HG03442 (cell line): ENCODE data around the gene CTDNEP1.

Experiments
- ATAC-seq: cut with Tn5 transposase; IDR thresholded peaks from one replicate; pipeline ENCODE4 v1.9.1; 2021; ENCODE audit warnings: mild to moderate bottlenecking, moderate library complexity; ENCODE audit not compliant: unreplicated experiment

Gene CTDNEP1

DNA sequence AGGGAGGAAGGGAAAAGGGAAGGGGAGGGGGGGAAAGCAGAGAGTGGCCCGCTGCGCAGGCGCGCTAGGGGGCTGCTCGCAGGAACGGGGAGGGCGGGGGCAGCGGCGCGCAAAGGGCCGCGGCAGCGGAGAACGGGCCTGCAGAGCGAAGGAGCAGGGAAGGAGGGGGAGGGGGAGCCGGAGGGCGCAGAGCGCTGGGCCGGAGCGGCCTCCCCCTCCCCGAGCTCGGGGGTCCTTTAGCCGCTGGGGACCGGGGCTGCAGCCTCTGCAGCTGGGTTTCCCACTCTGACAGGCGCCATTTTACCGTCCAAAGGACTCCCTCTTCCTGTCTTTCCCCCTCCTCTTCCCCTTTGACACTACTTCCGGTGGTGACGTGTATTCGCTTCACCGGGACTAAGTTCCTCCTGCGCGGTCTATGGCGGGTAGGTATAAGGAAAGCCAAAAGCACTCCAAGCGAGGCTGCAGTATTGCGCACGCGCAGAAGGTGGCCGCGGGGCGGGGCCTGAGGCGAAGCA lies at the start of gene CTDNEP1:
CTDNEP1 (minus strand) TSS at position 74 of the 515 bp plus-strand sequence. CDS start 438 bp downstream, outside the sequence.
- ATAC-seq = peak; percentile 73

DNA sequence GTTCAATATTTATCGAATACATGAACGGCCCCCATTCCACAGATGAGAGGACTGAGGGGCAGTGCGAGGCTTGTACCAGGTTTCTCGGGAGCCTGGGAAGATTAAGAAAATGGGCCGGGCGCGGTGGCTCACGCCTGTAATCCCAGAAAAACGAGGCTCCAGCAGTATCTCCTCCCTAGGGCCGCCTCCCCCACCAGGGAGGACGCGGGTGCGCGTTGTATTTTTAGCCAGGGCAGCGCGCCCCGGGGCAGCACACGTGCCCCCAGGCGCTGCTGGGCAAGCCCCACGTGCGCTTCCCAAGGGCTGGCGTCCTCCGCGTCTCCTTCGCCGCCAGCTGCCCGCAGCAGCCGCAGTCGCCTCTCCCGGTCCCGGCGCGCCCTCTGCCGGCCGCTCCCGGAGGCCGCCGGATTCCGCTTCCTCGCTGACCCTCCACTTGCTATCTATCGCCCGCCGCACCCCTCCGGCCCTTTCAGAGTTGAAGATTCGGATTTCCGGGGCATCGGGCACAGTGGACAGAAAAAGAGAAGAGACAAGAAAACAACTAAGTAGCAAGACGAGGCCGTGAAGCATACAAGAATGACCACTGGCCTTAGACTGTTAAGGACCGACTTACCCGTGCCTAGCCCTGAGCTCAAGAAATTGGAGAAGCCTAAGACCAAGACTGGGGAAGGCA lies 44.8 kb upstream of the CTDNEP1 start:
- ATAC-seq = no peak

DNA sequence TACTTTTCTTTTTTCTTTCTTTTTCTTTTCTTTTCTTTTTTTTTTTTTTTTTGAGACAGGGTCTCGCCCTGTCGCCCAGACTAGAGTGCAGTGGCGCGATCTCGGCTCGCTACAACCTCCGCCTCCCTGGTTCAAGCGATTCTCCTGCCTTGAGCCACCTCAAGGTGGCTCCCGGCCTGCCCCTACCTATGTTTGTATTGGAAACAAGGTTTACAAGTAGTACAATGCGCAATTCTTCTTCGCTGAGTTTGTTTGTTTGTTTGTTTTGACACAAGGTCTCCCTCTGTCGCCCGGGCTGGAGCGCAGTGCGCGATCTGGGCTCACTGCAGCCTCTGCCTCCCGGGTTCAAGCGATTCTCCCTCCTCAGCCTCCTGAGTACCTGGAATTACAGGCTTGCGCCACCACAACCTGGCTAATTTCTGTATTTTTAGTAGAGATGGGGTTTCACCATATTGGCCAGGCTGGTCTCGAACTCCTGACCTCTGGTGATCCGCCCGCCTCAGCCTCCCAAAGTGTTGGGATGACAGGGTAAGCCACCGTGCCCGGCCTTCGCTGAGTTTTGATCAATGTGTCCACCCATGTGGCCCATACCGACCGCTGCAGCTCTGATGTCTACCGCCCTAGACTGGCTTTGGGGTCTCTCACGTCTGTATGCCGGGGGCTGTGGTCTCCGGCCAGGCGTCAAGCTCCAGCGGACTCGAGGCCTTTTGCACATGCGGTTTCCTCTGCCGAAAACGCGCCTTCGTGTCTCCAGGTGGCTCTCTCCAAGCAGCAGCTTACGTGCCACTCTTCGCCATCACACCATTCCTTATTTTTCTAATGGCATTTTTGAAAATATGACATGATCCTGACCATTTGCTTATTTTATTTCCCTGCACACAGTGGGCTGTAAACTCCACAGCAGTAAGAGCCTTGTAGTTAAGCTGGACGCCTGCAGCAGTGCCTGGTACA lies 44.0 kb upstream of the CTDNEP1 start:
- ATAC-seq = no peak

DNA sequence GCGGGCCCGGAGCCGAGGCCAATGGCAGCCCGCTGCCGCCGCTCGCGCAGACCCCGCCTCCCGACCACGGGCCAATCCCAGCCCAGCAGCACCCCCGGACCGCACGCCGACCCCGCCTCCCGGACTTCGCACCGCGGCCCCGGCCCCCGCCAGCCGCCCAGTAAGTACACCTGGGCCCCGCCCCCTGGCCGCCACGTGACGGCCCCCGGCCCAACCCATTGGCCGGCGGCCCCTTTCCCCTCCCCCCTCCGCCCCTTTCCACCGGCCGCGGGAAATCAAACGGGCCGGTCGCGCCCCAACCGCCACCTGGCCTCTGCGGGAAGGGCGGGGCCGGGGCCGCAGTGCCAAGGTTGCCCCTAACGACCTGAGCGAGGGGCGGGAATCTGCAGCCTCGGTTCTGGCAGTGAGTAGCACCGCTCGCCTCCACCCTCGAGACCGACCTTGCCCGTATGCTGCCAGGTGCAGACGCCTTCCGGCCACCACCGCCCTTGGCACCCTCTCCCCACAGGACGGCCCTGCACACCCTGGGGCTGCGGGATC lies 43.1 kb upstream of the CTDNEP1 start, which contains the start of gene YBX2:
YBX2 (minus strand) TSS at position 26 of the 540 bp plus-strand sequence. CDS start 139 bp downstream, outside the sequence.
- no peak for ATAC-seq

DNA sequence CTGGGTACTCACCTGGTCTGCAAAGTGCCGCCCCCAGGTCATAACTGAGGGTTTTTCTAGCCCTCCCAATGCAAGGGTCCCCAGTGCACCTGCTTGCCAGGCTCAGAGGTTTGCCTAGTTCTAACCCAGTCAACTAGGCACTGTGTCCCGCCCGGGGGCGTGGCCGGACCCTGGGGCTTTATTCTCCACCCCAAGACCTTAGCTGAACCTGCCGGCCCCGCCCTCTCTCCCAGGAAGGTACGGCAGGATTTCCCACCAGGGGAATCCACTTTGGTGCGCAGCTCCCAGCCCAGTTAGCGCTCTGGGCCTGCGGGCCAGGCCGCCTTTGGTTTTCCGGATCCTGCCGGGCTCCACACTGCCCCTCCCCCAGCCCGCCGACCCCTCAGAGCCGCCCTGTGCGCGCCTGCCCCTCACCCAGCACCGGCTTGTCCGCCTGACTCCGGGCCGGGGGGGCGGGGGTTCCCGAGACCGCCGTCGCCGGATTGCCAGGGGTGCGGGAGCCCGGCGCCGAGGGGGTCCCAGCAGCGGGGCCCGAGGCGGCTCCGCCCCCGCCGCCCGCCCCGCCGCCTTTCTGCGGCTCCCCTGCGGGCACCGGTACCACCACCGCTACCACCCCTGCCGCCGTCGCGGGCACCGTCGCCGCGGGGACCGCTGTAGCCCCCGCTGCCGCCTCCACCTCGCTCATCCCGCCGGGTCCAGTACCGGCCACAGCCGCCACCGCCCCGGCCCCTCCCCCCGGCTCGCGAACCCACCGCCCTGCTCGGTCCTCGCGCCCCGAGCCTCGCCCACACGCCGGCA lies 42.5 kb upstream of the CTDNEP1 start:
- no peak for ATAC-seq

DNA sequence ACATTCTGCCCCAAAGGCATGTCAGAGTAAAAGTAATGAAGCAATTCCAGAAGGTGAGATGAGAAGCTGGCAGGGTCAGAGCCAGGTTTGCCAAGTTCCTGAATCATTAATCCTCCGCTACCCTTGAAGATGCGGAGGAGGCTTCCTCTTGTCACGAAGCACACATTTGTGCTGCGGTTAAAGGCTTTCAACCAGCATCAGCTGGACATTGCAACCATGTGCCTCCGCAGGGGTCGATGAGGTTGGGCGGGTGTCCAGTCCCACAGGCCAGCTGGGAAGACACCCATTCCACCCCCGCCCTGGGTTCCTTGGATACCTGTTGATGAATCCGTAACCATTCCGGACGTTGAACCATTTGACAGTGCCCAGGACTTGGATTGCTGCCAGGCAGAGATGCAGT lies 41.6 kb upstream of the CTDNEP1 start:
- ATAC-seq = no peak

DNA sequence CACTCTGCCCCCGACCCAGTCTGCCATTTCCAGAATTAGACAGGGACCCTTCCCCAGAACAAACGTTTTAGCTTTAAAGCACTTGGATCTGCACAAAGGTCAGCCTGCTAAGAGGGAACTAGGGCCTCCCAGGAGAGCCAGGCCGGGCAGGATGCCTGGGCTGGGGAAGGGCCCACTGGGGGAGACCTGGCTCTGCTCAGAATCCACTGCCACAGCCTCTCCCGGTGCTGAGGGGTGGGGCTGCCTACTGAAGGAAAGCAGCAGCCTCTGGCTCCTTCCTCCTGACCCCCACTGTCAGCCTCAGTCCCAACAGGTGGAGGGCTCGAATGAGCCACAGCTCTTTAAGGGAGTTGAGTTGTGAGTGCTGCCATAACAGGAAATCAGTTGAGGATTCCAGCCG lies 41.2 kb upstream of the CTDNEP1 start:
- no peak for ATAC-seq

DNA sequence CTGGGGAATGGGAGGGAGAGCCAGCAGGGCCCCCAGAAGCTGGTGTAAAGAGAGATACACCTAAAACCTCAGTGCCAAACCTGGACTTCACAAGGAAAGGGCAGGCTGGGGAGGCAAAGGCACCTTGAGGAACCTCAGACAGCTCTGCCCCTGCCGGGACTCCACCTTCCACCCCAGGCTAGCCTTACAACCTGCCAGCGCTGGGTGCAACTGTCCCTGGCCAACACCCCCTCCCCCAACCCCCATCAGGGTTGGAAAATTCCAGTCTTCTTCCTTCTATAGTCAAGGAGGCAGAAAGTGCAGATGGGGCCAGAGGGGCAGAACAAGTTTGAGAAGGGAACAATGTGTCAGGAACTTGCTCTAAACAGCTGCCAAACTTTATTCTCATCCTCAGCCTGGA lies 40.7 kb upstream of the CTDNEP1 start:
- no peak for ATAC-seq

DNA sequence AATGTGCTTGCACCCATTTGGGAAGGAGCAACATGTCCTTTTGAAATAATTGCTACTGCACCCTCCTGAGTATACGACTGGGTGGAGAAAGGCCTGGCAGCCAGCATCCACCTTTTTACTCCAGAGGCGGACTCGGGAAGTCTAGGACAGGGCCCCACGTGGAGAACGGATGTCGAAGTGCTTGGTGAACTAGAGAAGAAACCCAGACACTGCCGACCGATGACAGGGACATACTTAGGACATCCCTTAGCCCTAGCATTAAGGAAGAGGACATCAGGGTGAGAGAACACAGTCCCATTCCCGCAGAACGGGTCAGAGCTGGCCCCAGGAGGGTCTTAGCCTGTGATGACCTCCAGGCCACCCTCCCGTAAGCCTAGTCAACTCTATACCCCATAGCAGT lies 39.2 kb upstream of the CTDNEP1 start:
- no peak for ATAC-seq

DNA sequence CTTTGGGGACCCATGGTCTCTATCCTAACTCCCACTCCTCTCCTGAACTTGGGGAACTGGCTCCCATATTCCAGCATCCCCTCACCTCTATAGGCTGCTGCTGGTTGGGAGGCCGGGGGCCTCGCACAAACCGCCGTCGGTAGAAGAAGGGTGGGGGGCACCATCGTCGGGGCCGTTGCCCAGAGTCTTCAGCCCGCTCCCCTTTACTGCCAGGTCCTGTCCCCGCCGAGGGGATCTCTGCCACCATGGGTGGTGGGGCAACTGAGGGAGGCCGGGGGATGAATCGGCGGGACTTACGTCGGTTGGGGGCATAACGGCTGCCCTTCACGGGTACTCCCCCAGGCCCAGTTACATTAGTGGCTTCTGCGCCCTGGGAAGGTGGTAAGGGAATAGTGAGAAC lies 38.6 kb upstream of the CTDNEP1 start:
- no peak for ATAC-seq

DNA sequence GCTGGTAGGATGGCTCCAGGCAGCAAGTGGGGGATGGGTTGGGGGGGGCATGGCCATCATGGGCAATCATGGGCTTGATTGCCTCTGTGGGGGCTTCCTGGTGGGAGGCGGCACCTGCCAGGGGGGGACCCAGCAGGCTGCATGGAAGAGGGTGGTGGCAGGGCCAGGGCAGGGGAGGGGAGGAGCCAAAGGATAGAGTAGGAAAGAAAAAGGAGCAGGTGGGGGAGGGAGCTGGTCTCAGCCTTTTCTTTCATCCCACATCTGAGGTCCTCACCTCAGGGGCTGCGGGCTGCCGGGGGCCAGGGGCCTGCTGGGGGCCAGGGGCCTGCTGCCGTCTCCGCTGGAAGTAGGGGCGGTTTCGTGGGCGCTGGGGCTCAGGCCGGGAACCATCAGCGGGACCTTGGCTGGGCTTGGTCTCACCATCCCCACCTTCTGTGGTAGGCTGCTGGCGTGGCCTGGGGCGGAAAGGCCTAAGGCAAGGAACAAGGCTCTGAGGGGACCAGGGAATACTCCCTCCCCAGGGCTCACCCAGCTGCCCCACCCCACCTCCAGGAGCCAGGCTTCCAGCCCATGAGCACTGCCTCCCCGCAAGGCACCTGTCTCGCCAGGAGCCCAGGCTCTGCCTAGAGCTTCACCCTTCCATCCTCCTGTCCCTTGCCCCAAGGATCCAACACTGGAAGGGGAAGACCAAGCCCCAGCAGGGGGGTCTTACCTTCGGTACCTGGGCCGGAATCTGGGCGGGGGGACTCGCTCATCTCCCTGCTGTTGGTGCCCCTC lies 37.9 kb upstream of the CTDNEP1 start:
- no peak for ATAC-seq

DNA sequence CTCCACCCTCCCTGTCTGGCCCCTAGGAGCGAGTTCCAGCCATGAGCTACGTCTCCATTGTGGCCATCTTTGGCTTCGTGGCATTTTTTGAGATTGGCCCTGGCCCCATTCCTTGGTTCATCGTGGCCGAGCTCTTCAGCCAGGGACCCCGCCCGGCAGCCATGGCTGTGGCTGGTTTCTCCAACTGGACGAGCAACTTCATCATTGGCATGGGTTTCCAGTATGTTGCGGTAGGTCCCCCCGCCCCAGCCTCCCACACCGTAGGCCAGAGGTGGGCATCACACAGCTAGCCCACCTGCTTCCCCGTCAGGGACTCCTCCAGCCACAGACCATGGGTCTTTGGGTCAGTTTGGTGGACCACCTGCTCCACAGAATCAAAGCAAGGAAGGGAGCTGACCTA lies 34.1 kb upstream of the CTDNEP1 start:
- no peak for ATAC-seq

DNA sequence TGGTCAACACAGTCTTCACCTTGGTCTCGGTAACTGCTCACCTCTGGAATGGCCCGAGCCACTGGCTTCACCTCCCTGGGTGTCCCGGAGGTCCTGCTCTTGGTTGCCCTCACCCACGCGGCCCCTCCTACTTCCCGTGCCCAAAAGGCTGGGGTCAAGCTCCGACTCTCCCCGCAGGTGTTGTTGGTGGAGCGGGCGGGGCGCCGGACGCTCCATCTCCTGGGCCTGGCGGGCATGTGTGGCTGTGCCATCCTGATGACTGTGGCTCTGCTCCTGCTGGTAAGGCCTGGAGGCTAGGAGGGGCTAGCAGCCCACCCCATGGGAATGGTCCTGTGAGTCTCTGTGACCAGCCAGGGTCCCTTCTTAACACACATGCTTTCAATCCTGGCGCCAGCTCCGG lies 33.4 kb upstream of the CTDNEP1 start:
- no peak for ATAC-seq

DNA sequence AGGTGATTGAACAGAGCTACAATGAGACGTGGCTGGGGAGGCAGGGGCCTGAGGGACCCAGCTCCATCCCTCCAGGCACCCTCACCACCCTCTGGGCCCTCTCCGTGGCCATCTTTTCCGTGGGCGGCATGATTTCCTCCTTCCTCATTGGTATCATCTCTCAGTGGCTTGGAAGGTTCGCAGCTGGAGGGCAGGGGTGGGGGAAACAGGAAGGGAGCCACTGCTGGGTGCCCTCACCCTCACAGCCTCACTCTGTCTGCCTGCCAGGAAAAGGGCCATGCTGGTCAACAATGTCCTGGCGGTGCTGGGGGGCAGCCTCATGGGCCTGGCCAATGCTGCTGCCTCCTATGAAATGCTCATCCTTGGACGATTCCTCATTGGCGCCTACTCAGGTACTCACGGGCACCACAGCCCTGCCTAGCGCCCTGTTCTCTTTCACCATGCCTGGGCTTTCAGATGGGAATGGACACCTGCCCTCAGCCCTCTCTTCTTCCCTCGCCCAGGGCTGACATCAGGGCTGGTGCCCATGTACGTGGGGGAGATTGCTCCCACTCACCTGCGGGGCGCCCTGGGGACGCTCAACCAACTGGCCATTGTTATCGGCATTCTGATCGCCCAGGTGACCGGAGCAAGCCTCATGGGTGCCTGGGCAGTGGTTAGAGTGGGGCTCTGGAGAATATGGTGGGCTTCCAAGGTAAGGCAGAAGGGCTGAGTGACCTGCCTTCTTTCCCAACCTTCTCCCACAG lies 32.1 kb upstream of the CTDNEP1 start:
- ATAC-seq = no peak

DNA sequence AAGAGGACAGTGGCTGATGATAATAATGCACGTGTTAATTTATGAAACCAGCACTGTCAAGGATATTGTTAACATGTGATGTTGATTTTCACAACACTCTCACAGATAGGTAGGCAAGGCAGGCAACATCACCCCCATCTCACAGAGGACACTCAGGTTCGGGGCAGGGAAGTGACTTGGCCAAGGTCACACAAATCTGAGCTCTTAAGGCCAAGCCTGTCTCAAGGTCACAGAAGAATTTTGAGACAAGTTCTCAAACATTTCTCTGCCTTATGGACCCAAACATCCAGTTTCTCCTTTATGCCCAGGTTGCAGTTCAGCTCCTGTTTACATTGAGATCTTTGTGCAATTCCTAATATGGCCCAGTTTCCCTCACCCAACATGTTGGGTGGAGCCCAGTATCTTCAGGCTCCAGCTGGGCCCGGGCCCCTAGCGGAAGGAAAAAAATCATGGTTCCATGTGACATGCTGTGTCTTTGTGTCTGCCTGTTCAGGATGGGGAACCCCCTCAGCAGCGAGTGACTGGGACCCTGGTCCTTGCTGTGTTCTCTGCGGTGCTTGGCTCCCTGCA lies 31.3 kb upstream of the CTDNEP1 start:
- no peak for ATAC-seq

DNA sequence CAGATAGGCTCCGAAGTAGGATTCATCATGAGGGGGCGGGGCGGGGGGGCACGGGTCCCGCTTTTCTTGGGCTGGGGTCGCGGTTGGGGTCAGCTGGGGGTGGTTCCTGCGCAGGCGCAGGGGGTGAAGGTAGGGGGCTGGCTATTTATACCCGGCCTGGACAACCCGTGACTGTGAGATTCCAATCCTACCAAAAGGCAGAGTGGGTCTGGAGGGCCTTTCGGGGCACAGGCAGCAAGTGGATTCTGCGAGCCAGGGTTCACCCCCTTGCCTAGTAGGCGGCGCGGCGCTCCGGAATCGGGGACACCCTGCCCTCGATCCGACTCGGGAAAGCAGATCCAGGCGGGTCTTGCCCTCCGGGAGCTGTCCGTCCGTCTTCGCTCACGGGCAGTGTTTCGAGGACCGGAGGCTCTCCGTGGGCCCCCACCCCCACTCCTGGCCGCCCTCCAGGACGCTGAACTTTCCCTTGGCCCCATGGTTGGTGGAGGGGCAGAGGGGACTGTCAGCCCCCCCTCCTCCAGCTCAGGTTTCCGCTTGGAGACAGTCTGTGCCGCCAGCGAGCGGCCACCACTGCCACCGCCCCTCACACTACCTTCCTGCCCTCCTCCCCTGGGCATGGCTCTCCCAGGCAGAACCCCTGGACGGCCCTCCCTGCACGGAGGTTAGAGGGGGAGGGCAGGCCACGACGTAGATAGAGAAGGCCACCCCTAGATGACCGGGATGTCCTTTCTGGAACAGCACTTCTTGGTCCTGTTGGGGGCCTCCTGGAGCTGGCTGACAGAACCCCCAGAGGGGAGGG lies 30.6 kb upstream of the CTDNEP1 start:
- no peak for ATAC-seq

DNA sequence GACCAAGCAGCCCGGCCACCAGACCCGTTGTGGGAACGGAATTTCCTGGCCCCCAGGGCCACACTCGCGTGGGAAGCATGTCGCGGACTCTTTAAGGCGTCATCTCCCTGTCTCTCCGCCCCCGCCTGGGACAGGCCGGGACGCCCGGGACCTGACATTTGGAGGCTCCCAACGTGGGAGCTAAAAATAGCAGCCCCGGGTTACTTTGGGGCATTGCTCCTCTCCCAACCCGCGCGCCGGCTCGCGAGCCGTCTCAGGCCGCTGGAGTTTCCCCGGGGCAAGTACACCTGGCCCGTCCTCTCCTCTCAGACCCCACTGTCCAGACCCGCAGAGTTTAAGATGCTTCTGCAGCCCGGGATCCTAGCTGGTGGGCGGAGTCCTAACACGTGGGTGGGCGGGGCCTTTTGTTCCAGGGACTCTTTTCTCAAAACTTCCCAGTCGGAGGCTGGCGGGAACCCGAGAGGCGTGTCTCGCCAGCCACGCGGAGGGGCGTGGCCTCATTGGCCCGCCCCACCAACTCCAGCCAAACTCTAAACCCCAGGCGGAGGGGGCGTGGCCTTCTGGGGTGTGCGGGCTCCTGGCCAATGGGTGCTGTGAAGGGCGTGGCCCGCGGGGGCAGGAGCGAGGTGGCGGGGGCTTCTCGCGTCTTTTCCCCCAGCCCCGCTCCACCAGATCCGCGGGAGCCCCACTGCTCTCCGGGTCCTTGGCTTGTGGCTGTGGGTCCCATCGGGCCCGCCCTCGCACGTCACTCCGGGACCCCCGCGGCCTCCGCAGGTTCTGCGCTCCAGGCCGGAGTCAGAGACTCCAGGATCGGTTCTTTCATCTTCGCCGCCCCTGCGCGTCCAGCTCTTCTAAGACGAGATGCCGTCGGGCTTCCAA lies 29.8 kb upstream of the CTDNEP1 start, which contains the start of gene SLC2A4:
SLC2A4 (plus strand) TSS at position 645 of the 879 bp plus-strand sequence; CDS start at position 862, 217 bp downstream.
- ATAC-seq = peak; percentile 67
